Loucy (cell line): Measurements from ENCODE around the gene MYO18B.

Experiments
- H2AFZ ChIP-seq: fragments of 200-600 bp; sonication (generic); 2 replicates; pipeline ENCODE4 v1.6.0; 2016; ENCODE audit warnings: antibody characterized with exemption, mild to moderate bottlenecking, low read length, moderate library complexity
- H3F3A ChIP-seq: fragments of 200-600 bp; 2 replicates; pipeline ENCODE4 v1.6.0; 2016; ENCODE audit warnings: antibody characterized with exemption, low read depth, mild to moderate bottlenecking
- H3K27me3 ChIP-seq: fragments of 200-600 bp; sonication (generic); 2 replicates; pipeline ENCODE4 v1.6.1; 2014; ENCODE audit warnings: low read length, mild to moderate bottlenecking; ENCODE audit not compliant: insufficient read depth, poor library complexity, severe bottlenecking
- H3K36me3 ChIP-seq: fragments of 200-600 bp; sonication (generic); 2 replicates; pipeline ENCODE4 v1.6.1; 2016; ENCODE audit warnings: low read length; ENCODE audit not compliant: insufficient read depth
- H3K4me1 ChIP-seq: fragments of 200-600 bp; sonication (generic); 2 replicates; pipeline ENCODE4 v1.5.1; 2014; ENCODE audit warnings: low read length, mild to moderate bottlenecking; ENCODE audit not compliant: insufficient read depth, poor library complexity, severe bottlenecking
- H3K4me2 ChIP-seq: fragments of 200-600 bp; sonication (generic); 2 replicates; pipeline ENCODE4 v1.6.0; 2014; ENCODE audit warnings: antibody characterized with exemption, low read length, low read depth, mild to moderate bottlenecking; ENCODE audit not compliant: poor library complexity, severe bottlenecking
- H3K4me3 ChIP-seq: fragments of 200-600 bp; sonication (generic); 2 replicates; pipeline ENCODE4 v1.5.1; 2014; ENCODE audit warnings: low read length, mild to moderate bottlenecking, mixed read lengths; ENCODE audit not compliant: poor library complexity, severe bottlenecking
- H3K79me2 ChIP-seq: fragments of 200-600 bp; sonication (generic); 2 replicates; pipeline ENCODE4 v1.6.1; 2014; ENCODE audit warnings: low read length; ENCODE audit not compliant: insufficient read depth
- H3K9ac ChIP-seq: fragments of 200-600 bp; sonication (generic); 2 replicates; pipeline ENCODE4 v1.6.0; 2014; ENCODE audit warnings: mild to moderate bottlenecking, low read depth, low read length, moderate library complexity; ENCODE audit not compliant: poor library complexity, severe bottlenecking
- H3K9me2 ChIP-seq: fragments of 200-600 bp; sonication (generic); replicated peaks from 2 replicates; pipeline ENCODE4 v1.6.1; 2016; ENCODE audit warnings: low read depth, low read length, mixed read lengths
- H3K9me3 ChIP-seq: fragments of 200-600 bp; sonication (generic); 2 replicates; pipeline ENCODE4 v1.6.1; 2014; ENCODE audit warnings: mild to moderate bottlenecking, antibody characterized with exemption, low read length, low read depth; ENCODE audit not compliant: insufficient read depth
- H4K20me1 ChIP-seq: fragments of 200-600 bp; sonication (generic); 2 replicates; pipeline ENCODE4 v1.6.0; 2014; ENCODE audit warnings: antibody characterized with exemption, low read length, mild to moderate bottlenecking; ENCODE audit not compliant: insufficient read depth, poor library complexity, severe bottlenecking
- CTCF ChIP-seq: fragments of 200-600 bp; sonication (generic); conservative IDR thresholded peaks from 2 replicates; pipeline ENCODE4 v1.5.1; 2014; ENCODE audit warnings: mild to moderate bottlenecking, antibody characterized with exemption, low read length
- EZH2phosphoT487 ChIP-seq: fragments of 200-600 bp; IDR thresholded peaks from 2 replicates; pipeline ENCODE4 v1.6.1; 2018; ENCODE audit warnings: antibody characterized with exemption, mild to moderate bottlenecking, moderate library complexity, borderline replicate concordance

The MYO18B gene

GRCh38 chr22:25869771-25870170, 127.8 kb downstream of the MYO18B start:
- Histone ChIP-seq H3K9me3 (no peaks in the 10 kb centered on the region), H2AFZ (no peak overlapping the region), H3K9me2 (no peaks in the 10 kb centered on the region), H3K27me3 (no peaks in the 10 kb centered on the region), H3K79me2 (no peaks in the 10 kb centered on the region), H3K4me1 (no peaks in the 10 kb centered on the region), H3K36me3 (no peaks in the 10 kb centered on the region), H3K4me3 (no peak overlapping the region), H3F3A (no peaks in the 10 kb centered on the region), H3K9ac (no peak overlapping the region), H4K20me1 (no peaks in the 10 kb centered on the region), H3K4me2 (no peak overlapping the region)
- TF ChIP-seq EZH2phosphoT487 (no peak), CTCF (no peak)

- H3K36me3 ChIP-seq: no peaks in the 10 kb centered on the region
- TF ChIP-seq CTCF: no peak
- no peak for TF ChIP-seq EZH2phosphoT487
- no peaks in the 10 kb centered on the region for H3K9me3 ChIP-seq
- no peaks in the 10 kb centered on the region for H3K9me2 ChIP-seq
- no peaks in the 10 kb centered on the region for H3K79me2 ChIP-seq
- H3K4me2 ChIP-seq: no peak overlapping the region
- no peak overlapping the region for H3K9ac ChIP-seq
- no peaks in the 10 kb centered on the region for H4K20me1 ChIP-seq
- no peaks in the 10 kb centered on the region for H3K4me1 ChIP-seq
- no peak overlapping the region for H3K4me3 ChIP-seq
- no peaks in the 10 kb centered on the region for H3K27me3 ChIP-seq
- no peaks in the 10 kb centered on the region for H3F3A ChIP-seq
- H2AFZ ChIP-seq: no peak overlapping the region
Observed at GRCh38 chr22:25874327-25874726, 132.3 kb downstream of the MYO18B start.

- Histone ChIP-seq H2AFZ (no peak overlapping the region), H4K20me1 (no peaks in the 10 kb centered on the region), H3K9me2 (no peaks in the 10 kb centered on the region), H3K4me2 (no peak overlapping the region), H3K4me3 (no peak overlapping the region), H3K9me3 (no peaks in the 10 kb centered on the region), H3K36me3 (no peaks in the 10 kb centered on the region), H3K79me2 (no peaks in the 10 kb centered on the region), H3K9ac (no peak overlapping the region), H3K4me1 (no peaks in the 10 kb centered on the region), H3F3A (no peaks in the 10 kb centered on the region), H3K27me3 (no peaks in the 10 kb centered on the region)
- no peak for TF ChIP-seq EZH2phosphoT487
Observed at GRCh38 chr22:25875461-25875860, 133.5 kb downstream of the MYO18B start.

GRCh38 chr22:25876871-25877270, 134.9 kb downstream of the MYO18B start:
- no peak overlapping the region for H2AFZ ChIP-seq
- H3K9me3 ChIP-seq: no peaks in the 10 kb centered on the region
- H3K36me3 ChIP-seq: no peaks in the 10 kb centered on the region
- H4K20me1 ChIP-seq: no peaks in the 10 kb centered on the region
- H3F3A ChIP-seq: no peaks in the 10 kb centered on the region
- no peak overlapping the region for H3K4me2 ChIP-seq
- no peak for TF ChIP-seq EZH2phosphoT487
- no peak for TF ChIP-seq CTCF
- no peaks in the 10 kb centered on the region for H3K79me2 ChIP-seq
- H3K4me3 ChIP-seq: no peak overlapping the region
- H3K4me1 ChIP-seq: no peaks in the 10 kb centered on the region
- no peak overlapping the region for H3K9ac ChIP-seq
- H3K27me3 ChIP-seq: no peaks in the 10 kb centered on the region
- no peaks in the 10 kb centered on the region for H3K9me2 ChIP-seq
